A549 (cell line): Measurements from ENCODE around the gene CERS2. TPM values are rescaled to one million over a fixed set of nuclear protein-coding genes. Genes with fewer than 3 reads are reported as not detected.

Experiments used
- ATAC-seq, 2 experiments: fragments of 200-7000 bp in 1 of 2; fragments of >200 bp in 1 of 2; cut with Nextera tagmentation in 1 of 2; cut with Tn5 transposase in 1 of 2; 3 replicates each; pipeline versions ENCODE4 v1.8.0 to v1.9.1; 2018 to 2020; ENCODE audit warnings: mild to moderate bottlenecking in 1 of 2, moderate library complexity in 1 of 2
- CTCF ChIA-PET: fragments of 300-600 bp; sonication (Branson Sonifier 250); formaldehyde crosslinking; extraction: SDS; loops from one replicate; lab custom pipeline; 2021; ENCODE audit warnings: antibody characterized with exemption, inconsistent platforms; lab: Yijun Ruan, JAX
- POLR2A ChIA-PET: fragments of 350-600 bp; formaldehyde crosslinking; extraction: SDS; loops from one replicate; lab custom pipeline; 2021; ENCODE audit warnings: antibody characterized with exemption, inconsistent platforms; lab: Yijun Ruan, JAX
- DNase-seq, 2 experiments: peaks; one replicate each; pipeline versions ENCODE4 v3.0.0 to v3.0.0-alpha.2; 2011 to 2016; ENCODE audit warnings: low read depth in 1 of 2, low spot score in 1 of 2
- FAIRE-seq: peaks from 2 replicates; lab custom pipeline; 2011; peaks lifted over from hg19 to GRCh38; lab: Jason Lieb, UNC
- H3K27ac ChIP-seq, 2 experiments: fragments of >200 bp; sonication (Bioruptor Twin); formaldehyde crosslinking; 3 replicates each; pipeline ENCODE4 v1.5.1; 2016 to 2017
- H3K4me1 ChIP-seq: fragments of >200 bp; sonication (Bioruptor Twin); formaldehyde crosslinking; 3 replicates; pipeline ENCODE4 v1.6.1; 2016
- H3K4me2 ChIP-seq: fragments of >200 bp; sonication (Bioruptor Twin); formaldehyde crosslinking; 3 replicates; pipeline ENCODE4 v1.6.1; 2016
- H3K4me3 ChIP-seq: fragments of >200 bp; sonication (Bioruptor Twin); formaldehyde crosslinking; 3 replicates; pipeline ENCODE4 v1.5.1; 2016
- H3K9me3 ChIP-seq: fragments of >200 bp; sonication (Bioruptor Twin); formaldehyde crosslinking; 3 replicates; pipeline ENCODE4 v1.6.1; 2016
- BCL3 ChIP-seq: fragments of >200 bp; sonication (Bioruptor Twin); formaldehyde crosslinking; IDR thresholded peaks from 3 replicates; pipeline ENCODE4 v1.6.1; 2016
- CBX2 ChIP-seq: fragments of 200-600 bp; sonication (generic); IDR thresholded peaks from 2 replicates; pipeline ENCODE4 v1.6.1; 2016; ENCODE audit warnings: low read depth, mild to moderate bottlenecking, borderline replicate concordance
- CBX8 ChIP-seq: fragments of 200-600 bp; sonication (generic); IDR thresholded peaks from 2 replicates; pipeline ENCODE4 v1.6.1; 2016
- EHF ChIP-seq: fragments of 250-450 bp; sonication (Bioruptor Pico); IDR thresholded peaks from 2 replicates; pipeline ENCODE4 v1.5.0; 2020; ENCODE audit warnings: mild to moderate bottlenecking
- ELK1 ChIP-seq: fragments of 150-350 bp; IDR thresholded peaks from 2 replicates; pipeline ENCODE4 v1.6.1; 2014; ENCODE audit warnings: low read depth, mild to moderate bottlenecking, low read length
- EP300 ChIP-seq, 2 experiments: fragments of >200 bp; sonication (Bioruptor Twin); formaldehyde crosslinking; IDR thresholded peaks; 2 replicates in 1 of 2; 3 replicates in 1 of 2; pipeline ENCODE4 v1.6.1; 2016 to 2017
- HDAC2 ChIP-seq: fragments of 200-600 bp; sonication (generic); IDR thresholded peaks from 2 replicates; pipeline ENCODE4 v1.6.1; 2016
- HOXA7 ChIP-seq: fragments of 250-450 bp; sonication (Bioruptor Pico); IDR thresholded peaks from 2 replicates; pipeline ENCODE4 v1.5.0; 2020; ENCODE audit warnings: mild to moderate bottlenecking, moderate library complexity
- HOXB13 ChIP-seq: fragments of 250-450 bp; sonication (Bioruptor Pico); IDR thresholded peaks from 2 replicates; pipeline ENCODE4 v1.5.0; 2020; ENCODE audit warnings: low read depth, mild to moderate bottlenecking, moderate library complexity
- MAX ChIP-seq: IDR thresholded peaks from 2 replicates; pipeline ENCODE4 v1.6.1; 2012
- MAZ ChIP-seq: fragments of 150-350 bp; IDR thresholded peaks from 2 replicates; pipeline ENCODE4 v1.6.1; 2014; ENCODE audit warnings: antibody characterized with exemption, low read depth, low read length, borderline replicate concordance
- MYC ChIP-seq: IDR thresholded peaks from 2 replicates; pipeline ENCODE4 v1.6.1; 2012; ENCODE audit warnings: mild to moderate bottlenecking, inconsistent platforms, low read length, improper control_type of control experiment, borderline replicate concordance
- NFE2L2 ChIP-seq: fragments of 150-350 bp; conservative IDR thresholded peaks from 2 replicates; pipeline ENCODE4 v1.6.1; 2014; ENCODE audit warnings: low read length
- POLR2A ChIP-seq: IDR thresholded peaks from 2 replicates; pipeline ENCODE4 v1.6.1; 2012; ENCODE audit warnings: mild to moderate bottlenecking, low read length
- SMC3 ChIP-seq: fragments of >200 bp; sonication (Bioruptor Twin); formaldehyde crosslinking; IDR thresholded peaks from 3 replicates; pipeline ENCODE4 v1.6.1; 2018; ENCODE audit warnings: inconsistent platforms
- TFCP2L1 ChIP-seq: fragments of 250-450 bp; sonication (Bioruptor Pico); IDR thresholded peaks from 2 replicates; pipeline ENCODE4 v1.5.0; 2021; ENCODE audit warnings: mild to moderate bottlenecking
- TP53 ChIP-seq: fragments of 250-450 bp; sonication (Bioruptor Pico); IDR thresholded peaks from 2 replicates; pipeline ENCODE4 v1.5.0; 2021; ENCODE audit warnings: mild to moderate bottlenecking, moderate library complexity
- ZC3H11A ChIP-seq: fragments of 450-650 bp; IDR thresholded peaks from 2 replicates; pipeline ENCODE4 v1.6.1; 2014; ENCODE audit warnings: antibody characterized with exemption, mild to moderate bottlenecking
- WGBS: methylation state at CpG from one replicate; pipeline ENCODE4 v1.1.6; 2017; ENCODE audit errors: missing lambda C conversion rate; 5-methylcytosine and 5-hydroxymethylcytosine counted together
- polyA plus RNA-seq, 4 experiments: library from polyadenylated mRNA; depleted of rRNA in 3 of 4; stranded (reverse); fragments of >200 nt; fragmentation: RNase III in 1 of 4; extraction: RNeasy Plus Mini Kit Qiagen cat#74134 plus additional on column Dnase treatment in 1 of 4; gene quantifications; 2 replicates in 3 of 4; 3 replicates in 1 of 4; pipeline ENCODE4 v1.2.3, GENCODE V29; 2011 to 2017
- TF ChIP-seq, protein P1 (sequence below): fragments of 250-450 bp; sonication (Bioruptor Pico); IDR thresholded peaks from 2 replicates; pipeline ENCODE4 v1.5.0; 2020; ENCODE audit warnings: low read depth, mild to moderate bottlenecking, moderate library complexity
- TF ChIP-seq, protein P2 (sequence below): fragments of >200 bp; sonication (Bioruptor Twin); formaldehyde crosslinking; IDR thresholded peaks from 3 replicates; pipeline ENCODE4 v1.5.1; 2016
- TF ChIP-seq, protein P3 (sequence below): fragments of 450-650 bp; IDR thresholded peaks from 2 replicates; pipeline ENCODE4 v1.6.1; 2014; ENCODE audit warnings: antibody characterized with exemption

The CERS2 gene
- polyA plus RNA-seq, 2 of the 4 experiments (the other 2 are of a cell fraction) = 196 to 356 TPM

- Histone ChIP-seq H3K27ac (no peak overlapping the region), H3K4me1 (0 out of 3 replicates have a peak, but pooled peaks cover 4% of the 10 kb centered on the region), H3K4me2 (no peak overlapping the region), H3K4me3 (no peak overlapping the region), H3K9me3 (no peaks in the 10 kb centered on the region)
- no peak for TF ChIP-seq CBX2
- no peak for TF ChIP-seq BCL3
- TF ChIP-seq HOXB13 = no peak
- TF ChIP-seq, protein P1, sequence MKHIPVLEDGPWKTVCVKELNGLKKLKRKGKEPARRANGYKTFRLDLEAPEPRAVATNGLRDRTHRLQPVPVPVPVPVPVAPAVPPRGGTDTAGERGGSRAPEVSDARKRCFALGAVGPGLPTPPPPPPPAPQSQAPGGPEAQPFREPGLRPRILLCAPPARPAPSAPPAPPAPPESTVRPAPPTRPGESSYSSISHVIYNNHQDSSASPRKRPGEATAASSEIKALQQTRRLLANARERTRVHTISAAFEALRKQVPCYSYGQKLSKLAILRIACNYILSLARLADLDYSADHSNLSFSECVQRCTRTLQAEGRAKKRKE (CRISPR knock-in tag) = no peak
- TF ChIP-seq, protein P2, sequence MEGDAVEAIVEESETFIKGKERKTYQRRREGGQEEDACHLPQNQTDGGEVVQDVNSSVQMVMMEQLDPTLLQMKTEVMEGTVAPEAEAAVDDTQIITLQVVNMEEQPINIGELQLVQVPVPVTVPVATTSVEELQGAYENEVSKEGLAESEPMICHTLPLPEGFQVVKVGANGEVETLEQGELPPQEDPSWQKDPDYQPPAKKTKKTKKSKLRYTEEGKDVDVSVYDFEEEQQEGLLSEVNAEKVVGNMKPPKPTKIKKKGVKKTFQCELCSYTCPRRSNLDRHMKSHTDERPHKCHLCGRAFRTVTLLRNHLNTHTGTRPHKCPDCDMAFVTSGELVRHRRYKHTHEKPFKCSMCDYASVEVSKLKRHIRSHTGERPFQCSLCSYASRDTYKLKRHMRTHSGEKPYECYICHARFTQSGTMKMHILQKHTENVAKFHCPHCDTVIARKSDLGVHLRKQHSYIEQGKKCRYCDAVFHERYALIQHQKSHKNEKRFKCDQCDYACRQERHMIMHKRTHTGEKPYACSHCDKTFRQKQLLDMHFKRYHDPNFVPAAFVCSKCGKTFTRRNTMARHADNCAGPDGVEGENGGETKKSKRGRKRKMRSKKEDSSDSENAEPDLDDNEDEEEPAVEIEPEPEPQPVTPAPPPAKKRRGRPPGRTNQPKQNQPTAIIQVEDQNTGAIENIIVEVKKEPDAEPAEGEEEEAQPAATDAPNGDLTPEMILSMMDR = no peak
- no peak for TF ChIP-seq MAX
- no peak for TF ChIP-seq ELK1
- TF ChIP-seq TP53 (CRISPR knock-in tag) = no peak
- no peak for TF ChIP-seq TFCP2L1 (CRISPR knock-in tag)
- no peak for TF ChIP-seq ZC3H11A
- TF ChIP-seq MYC = no peak
- no peak for TF ChIP-seq SMC3
- no peak for TF ChIP-seq POLR2A
- TF ChIP-seq, protein P3, sequence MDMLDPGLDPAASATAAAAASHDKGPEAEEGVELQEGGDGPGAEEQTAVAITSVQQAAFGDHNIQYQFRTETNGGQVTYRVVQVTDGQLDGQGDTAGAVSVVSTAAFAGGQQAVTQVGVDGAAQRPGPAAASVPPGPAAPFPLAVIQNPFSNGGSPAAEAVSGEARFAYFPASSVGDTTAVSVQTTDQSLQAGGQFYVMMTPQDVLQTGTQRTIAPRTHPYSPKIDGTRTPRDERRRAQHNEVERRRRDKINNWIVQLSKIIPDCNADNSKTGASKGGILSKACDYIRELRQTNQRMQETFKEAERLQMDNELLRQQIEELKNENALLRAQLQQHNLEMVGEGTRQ = no peak
- no peak for TF ChIP-seq NFE2L2
- TF ChIP-seq CBX8 = no peak
- no peak for TF ChIP-seq MAZ
- no peak for TF ChIP-seq HOXA7 (CRISPR knock-in tag)
- DNase-seq (no peak), ATAC-seq (no peak), FAIRE-seq (no peak)
- WGBS = 88% methylated on average over 4 of the region's 4 CpGs
- ChIA-PET CTCF (interaction anchor here (24.0 to 26.8 kb wide), 2 partner anchors 3 to 7 kb away, joined by 586 read pairs; partner anchors contain the start of genes ANXA9, CERS2 and MINDY1), POLR2A (no interaction called here)
Measured at GRCh38 chr1:150992626-150993025, 18.0 kb upstream of the CERS2 start.

- no peak for TF ChIP-seq EP300 (IDR thresholded peaks at IDR 0.05)
- TF ChIP-seq EHF = no peak
- TF ChIP-seq HDAC2 = no peak
- no peak for TF ChIP-seq HOXA7 (CRISPR knock-in tag)
- H3K27ac ChIP-seq = no peak overlapping the region
- no peak overlapping the region for H3K4me3 ChIP-seq
- ChIA-PET POLR2A (no interaction called here), CTCF (interaction anchor here (0.9 to 26.8 kb wide), 3 partner anchors 2 to 65 kb away, joined by 3 to 586 read pairs (median 586); partner anchors contain the start of genes ANXA9, CERS2 and MINDY1)
- 81% methylated on average over 7 of the region's 7 CpGs for WGBS
- no peaks in the 10 kb centered on the region for H3K4me1 ChIP-seq
- FAIRE-seq = no peak
- no peak for ATAC-seq
- H3K4me2 ChIP-seq = no peak overlapping the region
- no peaks in the 10 kb centered on the region for H3K9me3 ChIP-seq
- no peak for DNase-seq
Measured at GRCh38 chr1:150987924-150988323, 13.3 kb upstream of the CERS2 start.
